HG03039 (cell line): ENCODE measurements around the gene FMO1.
"Not testable (repeated sequence)": the region's sequence is repeated elsewhere in the genome, so short reads cannot be mapped to it uniquely, and the experiment has no call there.

Source experiments
- ATAC-seq: cut with Tn5 transposase; IDR thresholded peaks from one replicate; pipeline ENCODE4 v1.9.1; 2021; ENCODE audit warnings: mild to moderate bottlenecking, moderate library complexity; ENCODE audit not compliant: unreplicated experiment

Gene FMO1

DNA sequence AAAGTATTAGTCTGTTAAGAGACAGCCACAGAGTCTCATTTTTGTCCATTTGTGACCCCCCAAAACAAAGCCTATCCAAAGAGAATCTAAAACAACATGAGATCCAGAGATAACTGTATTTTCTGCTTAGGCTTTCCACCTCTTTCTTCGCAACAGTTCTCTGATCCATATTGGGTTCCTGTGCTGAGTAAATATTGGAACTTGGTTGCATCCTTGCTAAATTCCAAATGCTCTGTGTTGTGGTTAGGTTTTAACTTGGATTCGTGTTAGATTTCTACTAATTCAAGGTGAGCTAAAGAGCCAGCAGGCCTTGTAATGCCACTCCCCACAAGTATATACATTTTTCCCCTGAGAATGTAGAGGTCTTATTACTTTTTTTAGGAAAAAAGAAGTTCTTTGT is 29.2 kb downstream of the FMO1 start:
- no peak for ATAC-seq

DNA sequence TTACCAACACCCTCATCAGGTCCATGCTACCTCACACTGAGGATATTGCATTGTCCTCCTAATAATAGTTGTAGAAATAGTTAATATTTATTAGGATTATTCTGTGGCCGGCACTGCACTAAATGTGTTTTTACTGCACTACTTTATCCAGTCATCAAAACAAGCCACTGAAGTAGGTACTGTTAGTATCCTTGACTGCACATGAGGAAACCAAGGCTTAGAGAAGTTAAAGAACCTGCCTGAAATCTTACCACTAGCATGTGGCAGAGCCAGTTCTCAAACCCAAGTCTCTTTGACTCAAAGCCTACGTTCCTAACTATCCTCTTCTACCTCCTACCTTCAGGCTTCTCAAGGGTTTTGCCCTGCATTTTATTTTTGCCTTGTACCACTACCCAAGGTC is 30.9 kb downstream of the FMO1 start:
- ATAC-seq = no peak

DNA sequence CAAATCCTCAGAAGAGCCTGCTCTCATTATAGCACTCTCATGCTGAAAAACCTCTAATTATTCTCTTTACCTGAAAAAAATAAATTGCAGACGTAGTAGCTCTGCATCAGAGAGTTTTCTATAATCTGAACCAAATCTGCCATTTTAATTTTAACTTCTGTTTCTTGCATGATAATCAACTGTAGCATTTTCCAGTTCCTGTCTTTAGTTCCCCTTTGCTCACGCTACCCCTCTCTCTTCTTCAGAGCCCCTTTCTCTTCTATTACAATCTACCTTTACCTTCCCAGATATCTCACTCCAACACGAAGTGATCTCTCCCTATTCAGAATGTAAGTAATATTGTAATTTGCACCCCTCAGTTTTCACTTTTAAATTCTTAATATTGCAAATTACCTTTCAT is 31.4 kb downstream of the FMO1 start:
- no peak for ATAC-seq

DNA sequence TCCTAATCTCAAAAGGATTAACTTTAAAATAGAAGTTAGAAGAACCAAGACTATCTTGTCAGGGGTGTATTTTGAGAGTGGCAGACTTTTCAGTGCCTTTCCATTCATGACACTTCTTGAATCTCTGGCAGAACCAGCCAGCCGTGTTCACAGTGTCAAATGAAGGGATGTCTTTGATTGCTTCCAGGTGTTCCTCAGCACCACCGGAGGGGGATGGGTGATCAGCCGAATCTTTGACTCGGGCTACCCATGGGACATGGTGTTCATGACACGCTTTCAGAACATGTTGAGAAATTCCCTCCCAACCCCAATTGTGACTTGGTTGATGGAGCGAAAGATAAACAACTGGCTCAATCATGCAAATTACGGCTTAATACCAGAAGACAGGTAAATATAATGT is 32.3 kb downstream of the FMO1 start:
- no peak for ATAC-seq

DNA sequence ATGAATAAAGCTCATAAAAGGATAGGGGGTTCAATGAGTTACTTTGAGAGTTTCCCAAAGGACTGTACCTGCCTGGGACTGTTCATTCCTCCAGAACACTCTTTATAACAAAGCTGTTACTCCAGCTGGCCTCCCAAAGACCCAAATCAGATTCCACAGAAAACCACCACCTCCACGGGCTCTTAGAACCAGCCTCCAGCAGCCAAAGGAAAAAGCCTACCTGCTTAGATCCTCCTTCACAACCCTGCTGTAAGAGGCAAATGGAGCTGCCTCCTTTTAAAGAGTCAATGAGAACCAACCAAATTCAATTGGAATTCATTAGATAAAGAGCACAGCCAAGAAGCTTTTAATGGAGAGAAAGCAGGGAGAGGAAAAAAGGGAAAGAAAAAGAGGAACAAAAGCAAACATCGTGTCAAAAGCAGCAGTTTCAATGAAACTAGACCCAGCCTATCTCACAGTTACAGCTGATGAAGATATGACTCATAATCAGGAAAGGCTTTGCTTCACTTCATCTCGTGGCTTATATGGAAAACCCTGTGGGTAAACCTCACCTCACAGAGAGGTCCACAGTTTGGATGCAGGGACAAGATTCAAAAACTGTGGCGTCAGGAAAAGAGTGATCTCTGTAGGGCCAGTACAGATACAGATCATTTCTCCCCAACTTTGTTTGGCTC is 37.9 kb downstream of the FMO1 start:
- ATAC-seq = peak; percentile 71

DNA sequence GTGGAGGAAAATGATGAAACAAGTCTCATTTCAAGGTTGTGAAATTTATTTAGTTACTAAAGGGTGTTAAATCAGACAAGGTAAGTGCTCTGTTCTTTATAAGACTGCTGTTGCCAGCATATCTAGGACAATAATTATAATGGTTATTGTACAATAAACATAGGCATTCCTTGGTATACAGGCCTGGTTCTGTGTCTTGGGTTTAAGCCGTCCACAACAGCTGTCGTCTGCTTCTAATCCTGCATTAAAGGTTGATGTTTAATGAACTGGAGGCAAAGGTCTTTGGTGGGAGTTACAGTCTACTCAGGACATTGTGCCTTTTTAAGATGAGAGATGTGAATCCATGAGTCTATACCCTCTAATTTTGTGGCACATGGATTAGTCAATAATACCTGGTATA is 42.3 kb downstream of the FMO1 start:
- no peak for ATAC-seq

DNA sequence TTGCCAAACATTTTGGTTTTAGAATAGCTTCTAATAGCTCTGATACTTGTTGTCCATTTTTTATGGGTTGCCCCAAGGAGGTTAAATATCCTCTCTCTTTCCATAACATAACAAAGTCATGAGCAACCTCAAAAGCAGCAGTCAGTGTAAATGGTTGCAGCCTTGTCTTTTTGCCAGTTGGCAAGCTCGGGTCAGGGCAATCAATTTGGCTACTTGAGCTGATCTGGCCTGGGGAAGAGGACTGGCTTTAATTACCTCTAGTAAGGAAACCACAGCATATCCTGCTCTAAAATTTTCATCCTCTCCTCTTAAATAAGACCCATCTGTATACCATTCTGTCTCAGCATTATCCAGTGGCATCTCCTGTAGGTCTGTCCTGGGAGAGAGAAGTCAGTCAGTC is 44.5 kb downstream of the FMO1 start:
- ATAC-seq = no peak

DNA sequence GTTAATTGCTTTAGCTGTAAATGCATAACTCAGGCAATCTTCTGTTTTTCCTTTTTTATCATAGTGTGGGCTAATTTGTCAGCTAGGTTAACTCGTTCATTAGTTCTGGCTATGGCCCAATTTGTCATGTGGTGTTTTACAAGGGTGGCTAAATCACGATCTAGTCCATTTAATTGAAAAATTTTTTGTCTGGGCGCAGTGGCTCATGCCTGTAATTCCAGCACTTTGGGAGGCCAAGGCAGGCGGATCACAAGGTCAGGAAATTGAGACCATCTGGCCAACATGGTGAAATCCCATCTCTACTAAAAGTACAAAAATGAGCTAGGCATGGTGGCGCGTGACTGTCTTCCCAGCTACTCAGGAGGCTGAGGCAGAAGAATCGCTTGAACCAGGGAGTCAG is 47.1 kb downstream of the FMO1 start:
- not testable (repeated sequence) for ATAC-seq

DNA sequence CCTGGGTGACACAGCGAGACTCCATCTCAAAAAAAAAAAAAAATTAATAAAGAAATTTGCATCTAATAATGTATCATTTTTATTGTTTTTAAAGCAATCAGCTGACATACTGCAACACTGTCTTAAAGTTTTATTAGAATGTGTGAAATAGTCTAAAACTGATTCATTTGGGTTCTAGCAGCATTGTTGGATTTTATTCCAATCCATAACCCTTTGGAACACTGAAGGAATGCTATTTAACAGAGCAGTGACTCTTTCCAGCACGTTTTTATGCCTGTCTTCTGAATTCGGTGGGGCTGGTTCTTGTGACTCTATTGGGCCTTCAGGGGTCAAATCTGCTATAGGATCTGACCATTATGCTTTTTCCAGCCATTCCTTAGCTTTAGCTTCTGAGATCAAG is 47.5 kb downstream of the FMO1 start:
- ATAC-seq = no peak

DNA sequence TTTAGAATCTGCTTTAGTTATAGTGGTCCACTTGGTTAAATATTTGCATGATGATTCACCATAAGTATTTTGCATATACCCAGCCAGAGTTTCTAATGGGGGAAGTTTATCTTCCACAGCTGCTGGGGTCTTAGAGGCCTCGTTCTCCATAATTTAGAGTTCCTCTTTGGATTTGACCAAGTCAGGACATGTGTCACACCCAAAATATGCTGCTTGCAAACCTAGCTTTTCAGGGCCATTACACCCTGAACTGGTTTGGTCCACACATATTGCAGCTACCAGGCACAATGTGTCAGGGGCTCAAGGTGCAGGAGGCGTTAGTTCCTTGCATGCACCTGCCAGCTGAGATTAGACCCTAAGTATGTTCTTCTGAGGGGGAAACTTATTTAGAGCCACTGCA is 48.6 kb downstream of the FMO1 start:
- ATAC-seq = no peak

DNA sequence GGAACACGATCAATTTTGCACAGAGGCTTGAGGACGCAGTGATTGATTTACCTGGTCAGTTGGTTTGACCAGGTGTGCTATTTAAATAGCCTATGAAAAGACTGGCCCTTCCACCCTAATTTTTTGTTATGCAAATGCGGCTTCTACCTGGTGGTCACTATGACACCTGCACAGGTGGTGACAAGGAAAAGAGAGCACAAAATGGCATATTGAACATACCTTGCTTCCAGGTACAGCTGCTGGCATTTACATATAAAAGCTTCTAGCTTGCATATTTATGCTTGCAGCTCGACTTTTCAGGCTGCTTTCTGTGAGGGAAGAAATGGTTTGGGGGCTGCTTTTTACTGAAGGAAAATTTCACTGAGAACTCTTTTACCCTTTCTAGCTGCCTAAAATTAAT is 50.4 kb downstream of the FMO1 start:
- ATAC-seq = no peak

DNA sequence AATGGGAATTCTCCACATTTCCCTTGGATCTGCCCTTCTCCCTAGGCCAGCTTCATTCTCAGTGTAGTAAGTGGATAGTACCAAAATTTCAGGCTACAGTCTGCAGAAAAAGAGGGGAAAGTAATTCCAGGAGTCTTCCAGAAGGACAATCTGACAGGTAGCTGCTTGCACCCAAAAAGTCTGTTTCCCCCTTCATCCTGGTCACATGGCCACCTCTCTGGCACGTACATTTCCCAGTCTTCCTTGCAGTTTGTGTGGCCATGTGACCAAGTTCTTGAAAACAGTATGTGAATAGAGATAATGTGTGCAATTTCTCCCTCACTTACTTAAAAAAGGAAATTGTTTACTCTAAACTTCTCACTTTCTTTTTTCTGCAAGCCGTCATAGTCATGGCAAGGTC is 51.0 kb downstream of the FMO1 start:
- no peak for ATAC-seq

DNA sequence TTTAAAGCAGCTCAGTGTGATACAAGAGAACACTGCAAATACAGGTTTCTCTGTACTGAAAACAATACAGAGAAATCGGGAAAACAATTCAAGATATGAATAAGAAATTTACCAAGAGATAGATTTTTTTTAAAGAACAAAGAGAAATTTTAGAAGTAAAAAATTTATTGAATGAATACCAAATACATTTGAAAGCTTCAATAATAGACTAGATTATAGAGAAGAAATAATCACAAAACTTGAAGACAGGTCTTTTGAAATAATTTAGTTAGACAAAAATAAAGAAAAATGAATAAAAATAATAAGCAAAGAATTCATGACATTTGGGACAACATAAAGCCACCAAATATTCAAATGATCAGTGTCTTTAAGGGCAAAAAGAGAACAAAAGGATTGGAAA is 52.1 kb downstream of the FMO1 start:
- no peak for ATAC-seq

DNA sequence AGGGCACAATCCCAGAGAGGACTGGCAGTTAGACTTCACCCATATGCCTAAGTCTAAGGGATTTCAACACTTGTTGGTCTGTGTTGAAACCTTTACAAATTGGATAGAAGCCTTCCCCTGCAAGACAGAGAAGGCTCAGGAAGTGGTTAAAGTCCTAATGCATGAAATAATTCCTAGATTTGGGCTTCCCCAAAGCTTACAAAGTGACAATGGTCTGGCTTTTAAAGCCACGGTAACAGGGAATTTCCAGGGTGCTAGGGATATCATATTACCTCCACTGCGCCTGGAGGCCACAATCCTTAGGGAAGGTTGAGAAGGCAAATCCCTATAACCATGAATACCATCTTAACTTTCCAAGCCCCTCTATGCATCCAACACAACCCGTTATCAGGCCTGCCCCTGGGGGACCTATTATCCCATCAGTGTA is 62.4 kb downstream of the FMO1 start:
- no peak for ATAC-seq

DNA sequence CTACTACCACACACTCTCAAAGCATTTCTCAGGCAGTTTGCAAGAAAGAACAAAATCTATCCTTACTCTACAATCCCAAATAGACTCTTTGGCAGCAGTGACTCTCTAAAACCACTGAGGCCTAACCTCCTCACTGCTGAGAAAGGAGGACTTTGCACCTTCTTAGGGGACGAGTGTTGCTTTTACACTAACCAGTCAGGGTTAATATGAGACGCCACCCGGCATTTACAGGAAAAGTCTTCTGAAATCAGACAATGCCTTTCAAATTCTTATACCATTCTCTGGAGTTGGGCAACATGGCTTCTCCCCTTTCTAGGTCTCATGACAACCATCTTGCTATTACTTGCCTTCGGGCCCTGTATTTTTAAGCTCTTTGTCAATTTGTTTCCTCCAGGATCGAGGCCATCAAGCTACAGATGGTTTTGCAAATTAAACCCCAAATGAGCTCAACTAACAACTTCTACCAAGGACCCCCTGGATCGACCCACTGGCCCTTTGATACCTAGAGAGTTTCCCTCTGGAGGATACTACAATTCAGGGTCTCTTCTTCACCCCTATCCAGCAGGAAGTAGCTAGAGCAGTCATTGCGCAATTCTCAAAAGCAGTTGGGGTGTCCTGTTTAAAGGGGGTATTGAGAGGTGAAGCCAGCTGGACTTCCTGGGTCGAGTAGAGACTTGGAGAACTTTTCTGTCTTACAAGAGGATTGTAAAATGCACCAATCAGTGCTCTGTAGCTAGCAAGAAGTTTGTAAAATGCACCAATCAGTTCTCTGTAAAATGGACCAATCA is 63.7 kb downstream of the FMO1 start:
- no peak for ATAC-seq

DNA sequence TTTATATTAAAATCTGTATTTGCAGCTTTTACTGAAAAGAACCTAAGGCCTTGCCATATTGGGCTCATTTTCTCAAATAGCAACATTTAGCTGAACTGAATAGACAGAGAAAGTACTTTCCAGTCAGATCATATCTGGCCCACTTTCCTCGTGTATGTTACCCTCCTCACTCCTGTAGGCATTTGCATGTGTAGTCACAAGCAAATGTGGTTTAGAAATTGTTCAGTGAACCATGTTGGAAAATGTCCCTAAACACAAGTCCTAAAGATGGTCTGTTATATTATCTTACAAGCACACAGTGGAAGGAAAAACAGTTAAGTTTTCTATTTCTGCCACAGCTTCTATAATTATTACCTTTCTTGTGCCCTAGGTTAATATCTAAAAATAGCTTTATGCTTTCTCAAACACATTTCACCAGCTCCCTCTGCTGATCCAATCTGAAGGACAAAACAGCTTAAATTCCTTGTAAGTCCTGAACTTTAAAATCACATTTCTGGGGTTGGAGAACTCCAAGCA is 65.1 kb downstream of the FMO1 start:
- ATAC-seq = peak; percentile 30

DNA sequence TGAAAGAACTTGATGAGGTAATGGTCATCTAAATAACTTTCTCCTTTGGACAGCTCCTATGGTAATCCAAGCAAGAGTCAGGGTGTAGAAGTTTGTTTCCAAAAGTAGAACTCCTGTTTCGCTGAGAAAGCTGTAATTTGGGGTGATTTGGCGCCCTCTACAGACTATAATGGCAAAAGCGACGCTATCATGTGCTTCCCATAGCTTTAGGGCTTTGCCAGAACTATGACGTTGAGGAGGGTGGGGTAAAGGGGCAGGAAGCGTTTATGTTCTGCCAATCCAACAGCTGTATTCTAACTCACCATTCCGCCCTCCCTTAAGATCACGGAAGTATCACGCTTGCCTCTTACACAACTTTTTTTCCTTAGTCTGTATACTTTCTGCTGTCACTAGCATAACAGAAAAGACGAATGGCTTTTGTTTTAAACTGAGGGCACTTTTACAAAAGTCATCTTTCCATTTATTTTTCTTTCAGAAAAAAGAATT is 65.6 kb downstream of the FMO1 start, which contains the start of gene FMO4:
TSS of gene FMO4 (plus strand) at position 349 of the 486 bp plus-strand sequence. CDS start 5,643 bp downstream, outside the sequence.
- ATAC-seq = peak; percentile 100

DNA sequence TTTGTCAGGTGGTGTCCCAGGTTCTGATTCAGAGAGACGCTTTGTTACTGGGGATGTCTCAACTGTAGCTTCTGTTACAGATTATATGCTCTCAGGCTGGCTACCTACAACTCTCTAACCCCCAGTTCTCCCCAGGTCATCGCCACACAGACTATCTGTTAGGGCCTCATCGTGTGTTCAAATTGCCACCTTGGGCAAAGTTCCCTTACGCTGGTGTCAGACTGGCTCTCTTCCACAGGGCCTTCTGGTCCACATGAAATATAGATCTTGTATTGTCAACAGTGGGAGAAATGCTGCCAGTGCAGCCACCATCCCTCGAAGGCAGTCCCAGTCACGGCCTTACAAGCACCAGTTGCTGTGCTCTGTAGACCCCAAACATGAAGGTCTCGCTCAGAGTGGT is 81.0 kb downstream of the FMO1 start:
- no peak for ATAC-seq

DNA sequence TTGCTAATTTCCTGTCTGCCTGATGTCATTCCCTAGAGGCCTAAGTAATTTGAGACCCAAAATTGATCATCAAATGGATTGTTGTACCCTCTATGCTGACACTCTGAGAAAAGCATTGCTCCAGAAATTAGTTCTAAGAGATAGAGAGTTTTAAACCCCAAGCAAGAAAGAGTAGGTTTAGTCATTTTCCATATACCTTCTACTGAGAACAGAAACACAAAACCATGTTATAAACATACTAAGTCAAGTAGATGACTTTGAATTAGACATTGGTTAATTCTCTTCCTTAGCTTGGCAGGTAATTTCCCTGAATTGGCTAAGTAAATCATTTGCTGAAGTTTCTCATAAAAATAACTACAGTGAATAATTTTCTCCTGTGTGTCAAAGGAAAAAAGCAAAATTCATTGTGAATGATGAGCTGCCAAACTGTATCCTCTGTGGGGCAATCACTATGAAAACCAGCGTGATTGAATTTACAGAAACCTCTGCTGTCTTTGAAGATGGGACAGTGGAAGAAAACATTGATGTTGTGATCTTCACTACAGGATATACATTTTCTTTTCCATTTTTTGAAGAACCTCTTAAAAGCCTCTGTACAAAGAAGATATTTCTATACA is 85.8 kb downstream of the FMO1 start:
- ATAC-seq = no peak
